Measurements from ENCODE around the gene KIRREL3.

Gene KIRREL3

GRCh38 chr11:126633330-126633729, 367.2 kb downstream of the KIRREL3 start:
- no peak for TF ChIP-seq CTCF (IDR thresholded peaks at IDR 0.05; ENCODE audit: borderline replicate concordance, insufficient read depth, low read depth, low read length)
- no peak overlapping the region for H3K4me3 ChIP-seq (ENCODE audit: low read depth, low read length)

GRCh38 chr11:126630893-126631798, 369.4 kb downstream of the KIRREL3 start:
- no peak for TF ChIP-seq CTCF (IDR thresholded peaks at IDR 0.05; ENCODE audit: borderline replicate concordance, insufficient read depth, low read depth, low read length)
- no peak overlapping the region for H3K4me3 ChIP-seq (ENCODE audit: low read depth, low read length)

- no peak for TF ChIP-seq CTCF (IDR thresholded peaks at IDR 0.05; ENCODE audit: borderline replicate concordance, insufficient read depth, low read depth, low read length)
- no peak overlapping the region for H3K4me3 ChIP-seq (ENCODE audit: low read depth, low read length)
Observed at GRCh38 chr11:126630488-126630887, 370.1 kb downstream of the KIRREL3 start.

GRCh38 chr11:126628790-126629621, 371.6 kb downstream of the KIRREL3 start:
- TF ChIP-seq CTCF (IDR thresholded peaks at IDR 0.05; ENCODE audit: borderline replicate concordance, insufficient read depth, low read depth, low read length) = no peak
- H3K4me3 ChIP-seq (ENCODE audit: low read depth, low read length) = no peak overlapping the region

GRCh38 chr11:126628450-126628789, 372.1 kb downstream of the KIRREL3 start:
- no peak for TF ChIP-seq CTCF (IDR thresholded peaks at IDR 0.05; ENCODE audit: borderline replicate concordance, insufficient read depth, low read depth, low read length)
- H3K4me3 ChIP-seq (ENCODE audit: low read depth, low read length) = no peak overlapping the region

- no peak overlapping the region for H3K4me3 ChIP-seq (ENCODE audit: low read depth, low read length)
- TF ChIP-seq CTCF (IDR thresholded peaks at IDR 0.05; ENCODE audit: borderline replicate concordance, insufficient read depth, low read depth, low read length) = no peak
Observed at GRCh38 chr11:126627421-126627820, 373.1 kb downstream of the KIRREL3 start.

Data from GM12875 (cell line).